Neural progenitor cell (in vitro differentiated cells): Measurements from ENCODE around the gene TEX13D.

Experiments used
- CTCF ChIP-seq: fragments of 200-600 bp; sonication (generic); IDR thresholded peaks from 2 replicates; pipeline ENCODE4 v1.5.1; 2017; ENCODE audit warnings: antibody characterized with exemption, mild to moderate bottlenecking
- EZH2 ChIP-seq: fragments of 200-600 bp; sonication (generic); IDR thresholded peaks from 2 replicates; pipeline ENCODE4 v1.6.1; 2017; ENCODE audit warnings: antibody characterized with exemption, mild to moderate bottlenecking, moderate library complexity

GRCh38 chrX:124289443-124289842 lies 43.0 kb upstream of the TEX13D start:
- no peak for TF ChIP-seq CTCF
- TF ChIP-seq EZH2 = no peak
